ENCODE results near the gene LRRC4C.

Gene LRRC4C

DNA sequence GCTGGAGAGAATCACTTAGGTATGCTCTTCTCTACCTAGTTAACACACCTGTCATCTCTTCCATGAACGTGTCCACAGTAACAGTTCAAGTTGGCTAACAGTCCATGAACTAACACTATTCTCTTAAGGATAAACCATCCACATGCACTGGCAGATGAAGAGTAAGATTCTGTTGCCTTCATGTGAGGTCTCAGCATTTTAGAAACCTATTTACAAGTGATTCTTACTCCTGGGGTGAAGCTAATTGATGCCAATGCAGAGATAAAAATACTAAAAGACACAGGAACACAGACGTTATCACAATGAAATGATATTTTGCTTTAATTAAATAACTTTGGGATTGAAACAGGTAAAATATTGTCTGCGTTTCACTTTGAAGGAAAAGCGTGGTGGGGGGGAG lies 1.3 kb downstream of the LRRC4C start:
- Histone ChIP-seq H3K36me3 (ENCODE audit: insufficient read depth, low read length) (no peaks in the 10 kb centered on the region), H3K27me3 (ENCODE audit: insufficient read depth, low read length) (peaks cover 9% of the 10 kb centered on the region; the same call in 1 of the 2 replicates), H2AFZ (ENCODE audit: low read length, unreplicated experiment) (no peak overlapping the region), H3K4me1 (ENCODE audit: control insufficient read depth, insufficient read depth, low read length, unreplicated experiment) (no peaks in the 10 kb centered on the region), H3K4me3 (ENCODE audit: low read depth, low read length) (no peak overlapping the region), H3K27ac (ENCODE audit: low read depth, low read length) (no peak overlapping the region), H3K79me2 (ENCODE audit: control insufficient read depth, insufficient read depth, low read length, unreplicated experiment) (no peaks in the 10 kb centered on the region)

- no peaks in the 10 kb centered on the region for H3K79me2 ChIP-seq (ENCODE audit: control insufficient read depth, insufficient read depth, low read length, unreplicated experiment)
- no peak overlapping the region for H3K27ac ChIP-seq (ENCODE audit: low read depth, low read length)
- H3K4me3 ChIP-seq (ENCODE audit: low read depth, low read length): no peak overlapping the region
- no peak overlapping the region for H2AFZ ChIP-seq (ENCODE audit: low read length, unreplicated experiment)
- no peaks in the 10 kb centered on the region for H3K4me1 ChIP-seq (ENCODE audit: control insufficient read depth, insufficient read depth, low read length, unreplicated experiment)
- no peaks in the 10 kb centered on the region for H3K36me3 ChIP-seq (ENCODE audit: insufficient read depth, low read length)
- peaks cover 9% of the 10 kb centered on the region; the same call in 1 of the 2 replicates for H3K27me3 ChIP-seq (ENCODE audit: insufficient read depth, low read length)
These were observed 2.0 kb downstream of the LRRC4C start for GRCh38 chr11:41457216-41458014.

DNA sequence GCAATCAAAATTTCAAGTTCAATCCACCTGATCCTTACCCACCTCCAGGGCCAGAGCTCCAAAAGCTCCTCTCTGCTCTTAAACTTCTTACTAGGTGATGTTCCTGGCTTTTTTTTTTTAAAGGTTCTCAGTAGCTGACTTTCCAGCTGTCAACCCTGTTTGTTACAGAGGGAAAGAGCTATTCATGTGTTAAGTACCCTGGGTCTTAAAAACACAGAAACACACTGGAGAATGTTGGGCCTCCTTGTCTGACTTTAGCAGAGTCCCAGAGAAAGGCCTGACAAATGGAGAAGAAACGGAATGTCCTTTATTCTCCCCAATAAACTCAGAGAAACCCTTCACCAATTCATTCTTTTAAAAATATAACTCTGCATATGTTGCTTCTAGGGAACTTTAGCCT lies 3.2 kb downstream of the LRRC4C start:
- H3K27me3 ChIP-seq (ENCODE audit: insufficient read depth, low read length): peaks cover 9% of the 10 kb centered on the region; the same call in 1 of the 2 replicates
- H3K79me2 ChIP-seq (ENCODE audit: control insufficient read depth, insufficient read depth, low read length, unreplicated experiment): no peaks in the 10 kb centered on the region
- no peak overlapping the region for H3K4me3 ChIP-seq (ENCODE audit: low read depth, low read length)
- H3K36me3 ChIP-seq (ENCODE audit: insufficient read depth, low read length): no peaks in the 10 kb centered on the region
- no peak overlapping the region for H3K27ac ChIP-seq (ENCODE audit: low read depth, low read length)
- no peaks in the 10 kb centered on the region for H3K4me1 ChIP-seq (ENCODE audit: control insufficient read depth, insufficient read depth, low read length, unreplicated experiment)
- H2AFZ ChIP-seq (ENCODE audit: low read length, unreplicated experiment): no peak overlapping the region

GRCh38 chr11:41451011-41451410 lies 8.4 kb downstream of the LRRC4C start:
- no peak overlapping the region for H3K4me3 ChIP-seq (ENCODE audit: low read depth, low read length)
- H3K79me2 ChIP-seq (ENCODE audit: control insufficient read depth, insufficient read depth, low read length, unreplicated experiment): no peaks in the 10 kb centered on the region
- no peak overlapping the region for H2AFZ ChIP-seq (ENCODE audit: low read length, unreplicated experiment)
- no peaks in the 10 kb centered on the region for H3K4me1 ChIP-seq (ENCODE audit: control insufficient read depth, insufficient read depth, low read length, unreplicated experiment)
- no peak overlapping the region for H3K27ac ChIP-seq (ENCODE audit: low read depth, low read length)
- no peaks in the 10 kb centered on the region for H3K27me3 ChIP-seq (ENCODE audit: insufficient read depth, low read length)
- H3K36me3 ChIP-seq (ENCODE audit: insufficient read depth, low read length): no peaks in the 10 kb centered on the region

DNA sequence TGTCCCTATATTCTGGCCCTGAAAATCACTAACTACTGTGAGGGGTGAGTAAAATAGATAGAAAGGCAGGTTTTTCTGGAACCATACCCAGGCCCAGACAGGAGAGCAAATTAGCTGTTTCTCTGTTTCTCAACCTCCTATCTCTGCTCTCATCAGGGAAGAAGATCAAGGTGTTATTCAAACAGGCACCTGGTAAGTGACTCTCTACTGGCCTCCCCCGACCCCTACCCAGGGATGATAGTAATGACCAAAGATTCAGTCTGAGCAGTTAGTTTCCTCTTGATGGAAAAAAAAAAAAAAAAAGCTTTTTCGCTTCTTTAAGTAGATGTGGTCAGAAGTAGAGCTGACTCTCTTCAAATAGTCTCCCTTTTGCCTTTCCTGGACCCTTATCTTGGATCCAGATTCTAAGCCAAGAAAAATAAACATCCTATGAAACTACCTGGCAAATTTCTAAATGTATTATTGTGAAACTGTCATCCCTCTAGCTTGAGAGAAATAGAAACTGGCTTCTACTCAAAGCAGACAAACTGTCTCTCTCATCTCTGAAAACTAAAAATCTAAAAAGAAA lies 9.9 kb downstream of the LRRC4C start:
- no peaks in the 10 kb centered on the region for H3K27me3 ChIP-seq (ENCODE audit: insufficient read depth, low read length)
- no peak overlapping the region for H3K27ac ChIP-seq (ENCODE audit: low read depth, low read length)
- H3K36me3 ChIP-seq (ENCODE audit: insufficient read depth, low read length): no peaks in the 10 kb centered on the region
- no peaks in the 10 kb centered on the region for H3K4me1 ChIP-seq (ENCODE audit: control insufficient read depth, insufficient read depth, low read length, unreplicated experiment)
- H3K79me2 ChIP-seq (ENCODE audit: control insufficient read depth, insufficient read depth, low read length, unreplicated experiment): no peaks in the 10 kb centered on the region
- H2AFZ ChIP-seq (ENCODE audit: low read length, unreplicated experiment): no peak overlapping the region
- H3K4me3 ChIP-seq (ENCODE audit: low read depth, low read length): no peak overlapping the region

GRCh38 chr11:41446566-41446965 lies 12.9 kb downstream of the LRRC4C start:
- Histone ChIP-seq H2AFZ (ENCODE audit: low read length, unreplicated experiment) (no peak overlapping the region), H3K4me3 (ENCODE audit: low read depth, low read length) (no peak overlapping the region), H3K27me3 (ENCODE audit: insufficient read depth, low read length) (no peaks in the 10 kb centered on the region), H3K4me1 (ENCODE audit: control insufficient read depth, insufficient read depth, low read length, unreplicated experiment) (no peaks in the 10 kb centered on the region), H3K36me3 (ENCODE audit: insufficient read depth, low read length) (no peaks in the 10 kb centered on the region), H3K27ac (ENCODE audit: low read depth, low read length) (no peak overlapping the region), H3K79me2 (ENCODE audit: control insufficient read depth, insufficient read depth, low read length, unreplicated experiment) (no peaks in the 10 kb centered on the region)

- no peaks in the 10 kb centered on the region for H3K36me3 ChIP-seq (ENCODE audit: insufficient read depth, low read length)
- no peaks in the 10 kb centered on the region for H3K27me3 ChIP-seq (ENCODE audit: insufficient read depth, low read length)
- no peak overlapping the region for H2AFZ ChIP-seq (ENCODE audit: low read length, unreplicated experiment)
- H3K4me3 ChIP-seq (ENCODE audit: low read depth, low read length): no peak overlapping the region
- no peaks in the 10 kb centered on the region for H3K4me1 ChIP-seq (ENCODE audit: control insufficient read depth, insufficient read depth, low read length, unreplicated experiment)
- no peaks in the 10 kb centered on the region for H3K79me2 ChIP-seq (ENCODE audit: control insufficient read depth, insufficient read depth, low read length, unreplicated experiment)
- H3K27ac ChIP-seq (ENCODE audit: low read depth, low read length): no peak overlapping the region
These were observed 13.3 kb downstream of the LRRC4C start for GRCh38 chr11:41446107-41446506.

- Histone ChIP-seq H3K4me3 (ENCODE audit: low read depth, low read length) (no peak overlapping the region), H2AFZ (ENCODE audit: low read length, unreplicated experiment) (no peak overlapping the region), H3K79me2 (ENCODE audit: control insufficient read depth, insufficient read depth, low read length, unreplicated experiment) (no peaks in the 10 kb centered on the region), H3K36me3 (ENCODE audit: insufficient read depth, low read length) (no peaks in the 10 kb centered on the region), H3K4me1 (ENCODE audit: control insufficient read depth, insufficient read depth, low read length, unreplicated experiment) (no peaks in the 10 kb centered on the region), H3K27me3 (ENCODE audit: insufficient read depth, low read length) (no peaks in the 10 kb centered on the region), H3K27ac (ENCODE audit: low read depth, low read length) (no peak overlapping the region)
These were observed 22.4 kb downstream of the LRRC4C start for GRCh38 chr11:41437006-41437490.

DNA sequence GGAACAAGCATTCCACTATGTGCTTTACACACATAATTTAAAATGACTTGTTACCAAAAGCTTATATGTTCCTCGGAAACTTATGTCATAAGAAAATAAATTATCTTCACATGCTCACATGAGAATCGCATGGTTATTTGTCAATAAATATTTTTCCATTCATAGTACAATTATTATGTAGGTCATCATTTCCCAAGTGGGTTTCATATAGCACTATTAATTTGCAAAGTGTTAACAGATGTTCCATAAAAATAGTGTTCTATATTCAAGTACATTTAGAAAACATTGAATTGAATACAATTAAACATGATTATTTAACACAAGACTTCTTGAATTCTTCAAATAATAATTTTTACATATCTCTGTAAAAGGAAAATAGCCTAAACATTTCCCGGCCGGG lies 23.9 kb downstream of the LRRC4C start:
- H2AFZ ChIP-seq (ENCODE audit: low read length, unreplicated experiment): no peak overlapping the region
- H3K4me3 ChIP-seq (ENCODE audit: low read depth, low read length): no peak overlapping the region
- no peaks in the 10 kb centered on the region for H3K4me1 ChIP-seq (ENCODE audit: control insufficient read depth, insufficient read depth, low read length, unreplicated experiment)
- no peaks in the 10 kb centered on the region for H3K27me3 ChIP-seq (ENCODE audit: insufficient read depth, low read length)
- no peak overlapping the region for H3K27ac ChIP-seq (ENCODE audit: low read depth, low read length)
- no peaks in the 10 kb centered on the region for H3K79me2 ChIP-seq (ENCODE audit: control insufficient read depth, insufficient read depth, low read length, unreplicated experiment)
- H3K36me3 ChIP-seq (ENCODE audit: insufficient read depth, low read length): no peaks in the 10 kb centered on the region

- Histone ChIP-seq H3K4me3 (ENCODE audit: low read depth, low read length) (no peak overlapping the region), H2AFZ (ENCODE audit: low read length, unreplicated experiment) (no peak overlapping the region), H3K27me3 (ENCODE audit: insufficient read depth, low read length) (no peaks in the 10 kb centered on the region), H3K4me1 (ENCODE audit: control insufficient read depth, insufficient read depth, low read length, unreplicated experiment) (no peaks in the 10 kb centered on the region), H3K79me2 (ENCODE audit: control insufficient read depth, insufficient read depth, low read length, unreplicated experiment) (no peaks in the 10 kb centered on the region), H3K36me3 (ENCODE audit: insufficient read depth, low read length) (no peaks in the 10 kb centered on the region), H3K27ac (ENCODE audit: low read depth, low read length) (no peak overlapping the region)
These were observed 27.7 kb downstream of the LRRC4C start for GRCh38 chr11:41431784-41432183.

DNA sequence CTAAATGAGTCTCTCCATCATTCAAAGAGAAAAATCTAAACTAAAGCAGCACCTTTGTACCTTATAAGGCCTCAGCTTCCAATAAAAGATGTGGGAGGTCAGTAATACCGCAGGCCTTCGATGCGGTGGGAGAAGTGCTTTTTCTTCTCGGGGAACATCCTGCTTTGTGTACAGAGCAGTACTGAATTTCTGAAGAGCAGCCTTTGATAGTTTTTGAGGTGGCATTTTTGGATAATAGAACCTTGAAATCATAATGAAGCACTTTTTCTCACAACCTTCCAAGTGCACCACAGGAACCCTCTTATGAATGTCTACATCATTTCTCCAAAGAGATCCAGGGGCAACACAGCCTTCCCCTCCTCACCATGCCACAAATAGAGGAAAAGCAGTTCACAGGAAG lies 39.6 kb downstream of the LRRC4C start:
- no peak overlapping the region for H2AFZ ChIP-seq (ENCODE audit: low read length, unreplicated experiment)
- H3K4me1 ChIP-seq (ENCODE audit: control insufficient read depth, insufficient read depth, low read length, unreplicated experiment): no peaks in the 10 kb centered on the region
- H3K27ac ChIP-seq (ENCODE audit: low read depth, low read length): no peak overlapping the region
- no peaks in the 10 kb centered on the region for H3K27me3 ChIP-seq (ENCODE audit: insufficient read depth, low read length)
- no peak overlapping the region for H3K4me3 ChIP-seq (ENCODE audit: low read depth, low read length)
- no peaks in the 10 kb centered on the region for H3K36me3 ChIP-seq (ENCODE audit: insufficient read depth, low read length)
- H3K79me2 ChIP-seq (ENCODE audit: control insufficient read depth, insufficient read depth, low read length, unreplicated experiment): no peaks in the 10 kb centered on the region
